ENCODE results near the gene BRMS1.

Gene BRMS1

DNA sequence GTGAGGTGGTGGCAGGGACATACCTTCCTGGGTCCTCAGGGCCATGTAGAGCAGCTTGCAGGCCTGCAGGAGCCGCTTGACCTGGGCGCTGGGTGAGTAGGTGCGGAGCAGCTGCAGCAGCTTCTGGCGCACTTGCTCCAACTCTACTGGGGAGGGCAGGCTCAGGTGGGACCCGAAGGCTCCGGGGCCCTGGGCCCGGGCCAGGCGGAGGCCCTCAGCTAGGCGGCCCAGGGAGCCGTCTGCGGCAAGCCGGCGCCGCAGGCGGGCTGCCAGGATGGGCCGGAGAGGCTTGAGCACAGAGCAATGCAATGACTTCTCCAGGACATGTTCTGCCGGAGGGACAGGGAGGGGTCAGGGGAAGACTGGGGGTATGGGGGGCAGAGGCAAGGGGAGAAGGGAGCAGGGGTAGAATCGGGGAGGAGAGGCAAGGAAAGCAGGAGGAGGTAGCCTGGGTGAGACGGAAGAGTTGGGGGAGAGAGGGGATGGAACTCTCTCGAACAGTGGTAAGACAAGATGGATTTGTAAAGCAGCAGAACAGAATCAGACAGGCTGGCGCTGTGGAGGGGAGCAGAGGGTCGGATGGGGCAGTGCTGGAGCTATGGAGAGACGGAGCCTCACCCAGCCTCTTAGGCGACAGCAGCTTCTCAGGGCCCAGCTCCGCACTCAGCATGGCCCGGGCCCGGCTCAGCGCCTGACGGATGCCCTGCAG is 10.9 kb downstream of the BRMS1 start:
- H3K4me3 ChIP-seq (ENCODE audit: control insufficient read depth, low read depth, low read length) = peak overlapping the region; percentile 6
- DNase-seq (ENCODE audit: low read depth) = no peak
- TF ChIP-seq, protein P1, sequence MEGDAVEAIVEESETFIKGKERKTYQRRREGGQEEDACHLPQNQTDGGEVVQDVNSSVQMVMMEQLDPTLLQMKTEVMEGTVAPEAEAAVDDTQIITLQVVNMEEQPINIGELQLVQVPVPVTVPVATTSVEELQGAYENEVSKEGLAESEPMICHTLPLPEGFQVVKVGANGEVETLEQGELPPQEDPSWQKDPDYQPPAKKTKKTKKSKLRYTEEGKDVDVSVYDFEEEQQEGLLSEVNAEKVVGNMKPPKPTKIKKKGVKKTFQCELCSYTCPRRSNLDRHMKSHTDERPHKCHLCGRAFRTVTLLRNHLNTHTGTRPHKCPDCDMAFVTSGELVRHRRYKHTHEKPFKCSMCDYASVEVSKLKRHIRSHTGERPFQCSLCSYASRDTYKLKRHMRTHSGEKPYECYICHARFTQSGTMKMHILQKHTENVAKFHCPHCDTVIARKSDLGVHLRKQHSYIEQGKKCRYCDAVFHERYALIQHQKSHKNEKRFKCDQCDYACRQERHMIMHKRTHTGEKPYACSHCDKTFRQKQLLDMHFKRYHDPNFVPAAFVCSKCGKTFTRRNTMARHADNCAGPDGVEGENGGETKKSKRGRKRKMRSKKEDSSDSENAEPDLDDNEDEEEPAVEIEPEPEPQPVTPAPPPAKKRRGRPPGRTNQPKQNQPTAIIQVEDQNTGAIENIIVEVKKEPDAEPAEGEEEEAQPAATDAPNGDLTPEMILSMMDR (conservative IDR thresholded peaks at IDR 0.05; ENCODE audit: control insufficient read depth, insufficient read depth, low read depth, low read length) = no peak

DNA sequence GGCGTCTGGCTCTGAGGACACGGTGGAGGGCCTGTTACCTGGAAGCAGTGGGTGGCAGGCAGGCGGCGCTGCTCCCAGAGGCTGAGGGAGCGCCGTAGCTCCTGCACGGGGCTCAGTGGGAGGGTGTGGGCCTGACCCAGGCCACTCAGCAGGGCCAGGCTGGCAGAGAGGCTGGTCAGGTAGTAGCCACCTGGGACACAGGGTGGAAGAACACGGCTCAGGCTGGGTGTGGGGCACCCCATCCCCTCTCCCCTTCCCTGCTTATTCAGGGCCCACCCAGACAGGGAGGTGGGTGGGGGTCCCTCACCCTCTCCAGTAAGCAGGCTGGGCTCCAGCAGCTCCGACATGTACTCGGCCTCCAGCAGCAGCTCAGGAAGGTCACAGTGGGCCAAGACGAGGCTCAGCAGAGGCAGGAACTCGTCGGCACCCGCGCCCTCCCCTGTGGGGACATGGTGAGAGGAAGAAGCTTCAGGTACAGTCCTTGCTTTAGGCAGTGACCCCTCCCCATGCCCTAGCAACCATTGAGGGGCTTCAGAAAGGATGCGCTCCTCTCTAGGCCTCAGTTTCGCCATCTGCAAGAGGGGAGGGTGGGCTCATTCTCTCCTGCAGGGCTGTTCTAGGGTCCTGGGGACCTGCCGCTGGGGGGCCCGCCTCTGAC is 11.6 kb downstream of the BRMS1 start:
- TF ChIP-seq, protein P1 (conservative IDR thresholded peaks at IDR 0.05; ENCODE audit: control insufficient read depth, insufficient read depth, low read depth, low read length) = no peak
- no peak for DNase-seq (ENCODE audit: low read depth)
- H3K4me3 ChIP-seq (ENCODE audit: control insufficient read depth, low read depth, low read length) = no peak overlapping the region

DNA sequence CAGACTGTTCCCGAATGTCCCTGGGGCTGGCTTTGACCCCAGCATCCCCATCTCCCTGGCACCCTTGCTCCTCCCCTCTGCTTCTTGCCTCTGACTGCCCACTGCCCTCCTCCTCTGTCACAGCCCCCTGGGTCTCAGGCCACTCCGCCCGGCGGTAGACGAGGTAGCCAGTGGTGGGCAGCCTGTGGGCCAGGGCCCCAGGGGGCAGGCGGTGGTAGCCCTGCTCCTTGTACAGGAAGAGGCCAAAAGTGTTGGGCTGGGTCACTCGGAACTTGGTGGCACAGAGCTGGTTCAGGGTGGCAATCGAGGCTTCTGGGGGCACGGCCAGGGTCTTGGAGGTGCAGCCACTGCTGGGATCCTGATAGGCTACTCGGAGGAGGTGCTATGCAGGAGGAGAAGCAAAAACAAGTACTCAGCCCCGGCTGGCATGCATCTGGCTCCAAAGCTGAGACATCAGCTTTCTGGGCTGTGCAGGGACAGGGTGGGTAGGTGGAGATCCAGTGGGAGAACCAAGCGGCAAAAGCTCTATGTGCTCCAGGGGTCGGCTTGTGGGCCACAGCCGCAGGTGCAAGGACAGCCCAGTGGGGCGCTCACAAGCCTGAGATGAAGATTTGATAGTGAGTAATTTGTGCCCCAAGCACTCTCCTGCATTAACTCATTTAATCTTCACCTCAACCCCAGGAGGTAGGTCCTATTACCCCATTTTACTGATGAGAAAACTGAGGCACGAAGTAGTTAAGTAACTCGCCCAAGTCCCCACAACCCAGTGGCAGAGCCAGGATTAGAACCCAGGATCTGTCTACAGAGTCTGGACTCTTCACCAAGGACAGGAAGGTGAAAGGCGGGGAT is 12.3 kb downstream of the BRMS1 start:
- no peak overlapping the region for H3K4me3 ChIP-seq (ENCODE audit: control insufficient read depth, low read depth, low read length)
- no peak for DNase-seq (ENCODE audit: low read depth)
- TF ChIP-seq, protein P1 (conservative IDR thresholded peaks at IDR 0.05; ENCODE audit: control insufficient read depth, insufficient read depth, low read depth, low read length) = no peak

DNA sequence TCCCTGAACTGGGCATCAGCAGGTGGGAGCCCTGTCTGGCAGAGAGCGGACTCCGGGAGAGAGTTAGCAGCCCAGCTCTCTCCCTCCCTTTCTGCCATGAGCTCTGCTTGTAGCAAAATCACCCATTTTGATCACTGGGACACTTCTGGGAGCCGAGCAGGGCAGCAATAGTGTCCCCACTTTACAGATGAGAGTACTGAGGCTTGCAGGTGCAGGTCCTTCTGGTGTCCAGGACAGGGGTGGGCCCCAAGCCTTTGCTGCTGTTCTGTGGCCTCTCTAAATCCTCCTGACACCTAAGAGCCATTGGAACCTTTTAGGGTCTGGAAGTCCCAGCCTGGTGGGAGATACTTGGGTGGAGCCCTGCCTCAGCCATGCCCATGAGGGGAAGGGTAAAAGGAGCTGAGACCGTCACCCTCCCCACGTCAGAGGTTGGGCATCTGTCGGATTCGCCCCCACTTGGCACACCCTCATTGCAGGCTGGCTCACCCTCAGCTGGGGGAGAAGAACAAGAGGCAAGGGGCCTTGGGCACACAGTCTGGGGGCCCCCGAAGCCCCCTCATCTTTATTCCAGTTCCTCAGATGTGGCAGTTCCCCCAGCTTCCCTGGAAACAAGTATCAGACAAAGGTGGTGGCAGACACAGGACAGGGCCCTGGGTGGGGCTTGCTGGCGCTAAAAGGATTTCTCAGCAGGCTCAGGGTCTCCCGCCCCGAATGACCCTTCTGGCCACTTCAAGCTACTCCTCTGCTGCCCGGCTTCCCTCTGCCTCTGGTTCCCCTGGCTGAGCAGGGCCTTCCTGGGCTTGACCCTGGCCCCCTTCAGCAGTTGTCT is 13.1 kb downstream of the BRMS1 start:
- DNase-seq (ENCODE audit: low read depth) = no peak
- TF ChIP-seq, protein P1 (conservative IDR thresholded peaks at IDR 0.05; ENCODE audit: control insufficient read depth, insufficient read depth, low read depth, low read length) = no peak
- H3K4me3 ChIP-seq (ENCODE audit: control insufficient read depth, low read depth, low read length) = no peak overlapping the region

DNA sequence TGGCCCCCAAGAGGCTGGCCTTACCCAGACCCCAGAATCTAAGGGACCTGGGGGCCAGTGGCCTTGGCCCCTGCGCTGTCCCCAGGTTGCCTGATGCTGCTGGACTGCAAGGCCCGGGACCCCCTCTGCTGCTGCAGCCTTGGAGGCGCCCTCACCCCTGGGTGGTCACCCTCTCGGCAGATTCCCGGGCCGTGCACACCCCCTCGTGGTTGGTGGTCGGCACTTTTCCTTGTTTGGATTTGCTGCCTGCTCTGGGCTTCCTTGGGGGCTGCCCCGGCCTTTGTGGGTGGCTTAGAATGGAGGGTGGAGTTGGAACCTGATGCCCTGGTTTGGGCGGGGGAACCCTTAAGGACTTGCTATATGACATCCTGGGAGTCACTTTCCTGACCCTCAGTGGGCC is 14.0 kb downstream of the BRMS1 start:
- TF ChIP-seq, protein P1 (conservative IDR thresholded peaks at IDR 0.05; ENCODE audit: control insufficient read depth, insufficient read depth, low read depth, low read length) = no peak
- no peak overlapping the region for H3K4me3 ChIP-seq (ENCODE audit: control insufficient read depth, low read depth, low read length)
- DNase-seq (ENCODE audit: low read depth) = no peak

DNA sequence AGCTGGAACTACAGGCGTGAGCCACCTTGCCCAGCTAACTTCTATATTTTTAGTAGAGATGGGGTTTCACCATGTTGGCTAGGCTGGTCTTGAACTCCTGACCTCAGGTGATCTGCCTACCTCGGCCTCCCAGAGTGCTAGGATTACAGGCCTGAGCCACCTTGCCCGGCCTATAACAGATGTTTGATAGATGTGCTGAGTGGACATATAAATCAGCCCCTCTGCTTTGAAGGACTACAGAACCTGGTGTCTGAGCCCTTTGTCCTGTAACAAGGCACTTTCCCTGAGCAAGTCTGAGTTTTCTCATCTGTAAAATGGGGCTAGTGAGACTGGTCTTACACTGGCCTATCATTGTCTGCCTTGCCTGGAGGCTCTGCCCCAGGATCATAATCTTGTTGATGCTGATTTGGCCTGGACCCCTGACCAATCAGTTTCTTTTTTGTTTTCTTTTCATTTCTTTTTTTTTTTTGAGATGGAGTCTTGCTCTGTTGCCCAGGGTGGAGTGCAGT is 15.7 kb downstream of the BRMS1 start:
- no peak overlapping the region for H3K4me3 ChIP-seq (ENCODE audit: control insufficient read depth, low read depth, low read length)
- DNase-seq (ENCODE audit: low read depth) = no peak
- TF ChIP-seq, protein P1 (conservative IDR thresholded peaks at IDR 0.05; ENCODE audit: control insufficient read depth, insufficient read depth, low read depth, low read length) = no peak
